Left renal pelvis (tissue), 4 donors: ENCODE data around the gene LTBP3. TPM values are rescaled to one million over a fixed set of nuclear protein-coding genes. Genes with fewer than 3 reads are reported as not detected.
A peak's percentile ranks its signal among the peaks of the same experiment; 100 is the strongest.

Source experiments
- DNase-seq, 4 donors: peaks; one replicate each; pipeline ENCODE4 v3.0.0-alpha.2; 2013; ENCODE audit warnings: low read depth in 4 of 4, low spot score in 3 of 4
- polyA plus RNA-seq, 4 donors: library from polyadenylated mRNA; unstranded; fragments of 120-200 nt; gene quantifications; one replicate each; pipeline ENCODE4 v1.2.1, GENCODE V29; 2013; ENCODE audit not compliant: insufficient read length in 4 of 4

LTBP3 gene
- polyA plus RNA-seq, 4 donors, result 115 to 360 (median 154) TPM

- no peak for DNase-seq
Observed at GRCh38 chr11:65586247-65586630, 28.1 kb upstream of the LTBP3 start.

- DNase-seq, result no peak
Observed at GRCh38 chr11:65585396-65586246, 27.5 kb upstream of the LTBP3 start.

GRCh38 chr11:65584723-65585171 lies 26.6 kb upstream of the LTBP3 start:
- no peak for DNase-seq

- DNase-seq, result no peak
Observed at GRCh38 chr11:65584106-65584505, 25.9 kb upstream of the LTBP3 start.

GRCh38 chr11:65583589-65583988 lies 25.4 kb upstream of the LTBP3 start:
- no peak for DNase-seq

GRCh38 chr11:65581928-65582327 lies 23.8 kb upstream of the LTBP3 start:
- no peak for DNase-seq

GRCh38 chr11:65580756-65581155 lies 22.6 kb upstream of the LTBP3 start:
- DNase-seq, result no peak

- DNase-seq, result no peak
Observed at GRCh38 chr11:65580031-65580692, 22.0 kb upstream of the LTBP3 start.

- DNase-seq, result no peak
Observed at GRCh38 chr11:65579291-65579690, 21.1 kb upstream of the LTBP3 start.

GRCh38 chr11:65578667-65579066 lies 20.5 kb upstream of the LTBP3 start:
- no peak for DNase-seq

GRCh38 chr11:65578134-65578533 lies 20.0 kb upstream of the LTBP3 start:
- no peak for DNase-seq

- DNase-seq, result no peak
Observed at GRCh38 chr11:65577756-65578109, 19.6 kb upstream of the LTBP3 start.

GRCh38 chr11:65576867-65577755 lies 19.0 kb upstream of the LTBP3 start:
- no peak for DNase-seq

- no peak for DNase-seq
Observed at GRCh38 chr11:65576232-65576866, 18.2 kb upstream of the LTBP3 start.

- DNase-seq, result no peak
Observed at GRCh38 chr11:65575568-65576231, 17.5 kb upstream of the LTBP3 start, which contains the start of gene EHBP1L1. Gene EHBP1L1, plus strand, starts transcription at chr11:65576053. Its CDS starts 250 bp downstream, at chr11:65576303.

- DNase-seq, result no peak
Observed at GRCh38 chr11:65574811-65575567, 16.8 kb upstream of the LTBP3 start.

GRCh38 chr11:65574109-65574810 lies 16.1 kb upstream of the LTBP3 start:
- peak; percentile 63 to 75 (median 70) for DNase-seq

GRCh38 chr11:65573391-65574079 lies 15.4 kb upstream of the LTBP3 start:
- DNase-seq, result no peak
